ENCODE measurements around the gene EDEM2. TPM values are rescaled to one million over a fixed set of nuclear protein-coding genes. Genes with fewer than 3 reads are reported as not detected.

EDEM2 gene, protein sequence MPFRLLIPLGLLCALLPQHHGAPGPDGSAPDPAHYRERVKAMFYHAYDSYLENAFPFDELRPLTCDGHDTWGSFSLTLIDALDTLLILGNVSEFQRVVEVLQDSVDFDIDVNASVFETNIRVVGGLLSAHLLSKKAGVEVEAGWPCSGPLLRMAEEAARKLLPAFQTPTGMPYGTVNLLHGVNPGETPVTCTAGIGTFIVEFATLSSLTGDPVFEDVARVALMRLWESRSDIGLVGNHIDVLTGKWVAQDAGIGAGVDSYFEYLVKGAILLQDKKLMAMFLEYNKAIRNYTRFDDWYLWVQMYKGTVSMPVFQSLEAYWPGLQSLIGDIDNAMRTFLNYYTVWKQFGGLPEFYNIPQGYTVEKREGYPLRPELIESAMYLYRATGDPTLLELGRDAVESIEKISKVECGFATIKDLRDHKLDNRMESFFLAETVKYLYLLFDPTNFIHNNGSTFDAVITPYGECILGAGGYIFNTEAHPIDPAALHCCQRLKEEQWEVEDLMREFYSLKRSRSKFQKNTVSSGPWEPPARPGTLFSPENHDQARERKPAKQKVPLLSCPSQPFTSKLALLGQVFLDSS
- 35.5 and 40.4 TPM in 2 replicates for total RNA-seq

DNA sequence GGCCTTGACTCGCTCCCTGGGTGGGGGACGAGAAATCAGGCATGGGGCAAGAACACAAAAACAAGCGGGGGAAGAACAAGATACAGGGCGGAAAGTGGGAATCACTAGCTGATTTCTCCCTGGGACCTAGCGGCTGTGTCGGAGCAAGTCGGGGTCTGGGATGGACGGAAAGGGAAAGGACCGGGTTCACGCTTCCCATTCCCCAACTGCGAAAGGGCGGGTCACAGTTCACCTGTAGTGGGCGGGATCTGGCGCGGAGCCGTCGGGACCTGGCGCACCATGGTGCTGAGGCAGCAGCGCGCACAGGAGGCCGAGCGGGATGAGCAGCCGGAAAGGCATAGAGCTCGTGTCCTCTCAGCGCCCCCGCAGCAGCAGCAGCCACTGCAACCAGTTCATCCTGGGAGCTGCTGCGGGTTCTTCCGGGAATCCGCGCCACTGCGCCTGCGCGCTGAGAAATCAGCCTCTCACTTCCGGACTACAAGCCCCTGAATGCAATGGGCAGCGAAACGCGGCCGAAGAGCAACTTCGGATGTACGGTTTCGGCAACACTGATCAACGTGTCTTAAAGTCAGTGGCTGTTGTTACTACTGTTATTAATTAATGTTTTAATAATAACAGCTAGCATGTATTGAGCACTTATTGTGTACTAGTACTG lies at the start of gene EDEM2:
Gene EDEM2 (minus strand): TSS at position 417 of the 655 bp plus-strand sequence. CDS start 78 bp downstream, at position 339.

DNA sequence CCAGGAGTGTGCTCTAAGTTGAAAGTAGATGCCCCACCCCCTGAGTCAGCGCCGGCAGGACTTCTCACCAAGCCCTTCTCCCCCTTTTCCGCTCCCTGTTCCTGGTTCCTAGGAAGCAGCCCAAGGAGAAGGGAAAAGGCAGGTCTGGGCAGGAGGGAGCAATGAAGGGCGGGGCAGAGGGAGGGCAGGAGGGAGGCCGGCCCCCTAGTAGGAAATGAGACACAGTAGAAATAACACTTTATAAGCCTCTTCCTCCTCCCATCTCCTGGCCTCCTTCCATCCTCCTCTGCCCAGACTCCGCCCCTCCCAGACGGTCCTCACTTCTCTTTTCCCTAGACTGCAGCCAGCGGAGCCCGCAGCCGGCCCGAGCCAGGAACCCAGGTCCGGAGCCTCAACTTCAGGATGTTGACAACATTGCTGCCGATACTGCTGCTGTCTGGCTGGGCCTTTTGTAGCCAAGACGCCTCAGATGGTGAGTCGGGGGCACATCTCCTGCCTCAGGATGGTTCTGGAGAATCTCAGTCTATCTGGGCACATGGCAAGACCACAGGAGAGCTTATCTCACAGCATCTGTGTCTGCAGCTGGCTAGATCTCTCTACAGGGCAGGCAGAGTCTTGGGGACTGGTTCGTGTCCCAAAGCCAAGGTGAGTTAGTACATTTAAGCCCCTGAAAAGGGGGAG lies 24.8 kb upstream of the EDEM2 start, which contains the start of gene PROCR:
Gene PROCR (plus strand): TSS at position 320 of the 681 bp plus-strand sequence. CDS start 83 bp downstream, at position 403.

DNA sequence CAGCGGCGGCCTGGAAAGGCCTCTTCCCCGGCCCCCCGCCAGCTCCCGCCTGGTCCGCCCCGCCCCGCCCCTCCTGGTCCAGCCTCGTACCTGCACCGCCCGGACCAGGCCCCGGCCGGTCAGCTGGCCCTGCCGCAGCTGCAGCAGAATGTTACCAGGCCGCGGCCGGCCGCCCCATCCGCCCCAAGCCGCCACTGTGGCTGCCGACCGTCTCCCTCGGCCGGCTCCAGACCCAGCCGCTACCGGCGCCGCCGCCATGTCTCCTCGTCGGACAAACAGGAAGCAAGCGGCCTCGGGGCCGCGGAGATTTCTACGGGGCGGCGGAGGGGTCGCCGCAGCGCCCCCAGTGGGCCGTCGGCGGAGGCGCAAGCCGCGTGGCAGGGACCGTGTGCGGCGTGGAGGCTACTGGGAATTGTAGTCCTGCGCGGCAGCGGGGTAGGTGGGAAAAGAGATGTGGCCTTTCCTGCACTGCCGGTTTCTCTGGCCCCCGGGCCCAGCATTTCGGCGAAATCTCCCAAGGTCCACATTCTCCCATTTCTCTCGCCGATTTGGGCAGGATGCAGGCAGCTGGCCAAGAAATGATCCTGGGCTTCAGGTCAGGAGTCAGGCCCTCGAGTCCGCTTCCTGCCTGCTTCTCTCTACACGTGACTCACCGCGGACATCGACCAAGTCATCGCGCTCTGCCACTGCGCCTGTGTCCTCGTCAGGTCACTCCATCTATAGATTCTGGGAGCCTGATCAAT lies 54.4 kb downstream of the EDEM2 start, which contains the start of gene TRPC4AP:
Gene TRPC4AP (minus strand): TSS at position 284 of the 743 bp plus-strand sequence. CDS start 26 bp downstream, at position 258.

Other genes with a start within 250 kb of the EDEM2 start
- gene GSS, start 191.5 kb downstream of the EDEM2 start, total RNA-seq = 111 and 135 TPM in 2 replicates
- gene MYH7B, start 191.5 kb downstream of the EDEM2 start, total RNA-seq = under 0.01 TPM in 1 of 2 replicates, not detected in the other
- 77.6 and 88.8 TPM in 2 replicates for gene TRPC4AP, start 54.5 kb downstream of the EDEM2 start, total RNA-seq
- gene PROCR, start 24.7 kb upstream of the EDEM2 start, total RNA-seq = 79.9 and 89.7 TPM in 2 replicates
- 0.53 and 0.86 TPM in 2 replicates for gene MMP24, start 79.4 kb upstream of the EDEM2 start, total RNA-seq
- 23.4 and 30.7 TPM in 2 replicates for gene MMP24OS, start 130.8 kb upstream of the EDEM2 start, total RNA-seq
- gene EIF6, start 137.4 kb upstream of the EDEM2 start, total RNA-seq = 222 and 261 TPM in 2 replicates
- gene FAM83C, start 145.1 kb upstream of the EDEM2 start, total RNA-seq = not detected in 2 replicates

Data from myometrial cell (primary cell).